ENCODE results near the gene PTPN9.

Gene PTPN9

GRCh38 chr15:75428152-75428551, 151.0 kb downstream of the PTPN9 start:
- Histone ChIP-seq H3K27ac (ENCODE audit: low read depth, low read length) (no peak overlapping the region), H3K9me3 (ENCODE audit: low read length) (no peaks in the 10 kb centered on the region), H3K4me3 (ENCODE audit: low read depth in 1 of 2, low read length in 2 of 2) (no peak overlapping the region), H3K36me3 (ENCODE audit: insufficient read depth, low read length) (peaks cover 30% of the 10 kb centered on the region), H3K9ac (ENCODE audit: low read length) (no peak overlapping the region), H3K4me1 (ENCODE audit: insufficient read depth, low read length) (no peaks in the 10 kb centered on the region), H3K27me3 (ENCODE audit: control insufficient read depth in 1 of 2, insufficient read depth in 2 of 2, low read length in 2 of 2) (no peaks in the 10 kb centered on the region)

DNA sequence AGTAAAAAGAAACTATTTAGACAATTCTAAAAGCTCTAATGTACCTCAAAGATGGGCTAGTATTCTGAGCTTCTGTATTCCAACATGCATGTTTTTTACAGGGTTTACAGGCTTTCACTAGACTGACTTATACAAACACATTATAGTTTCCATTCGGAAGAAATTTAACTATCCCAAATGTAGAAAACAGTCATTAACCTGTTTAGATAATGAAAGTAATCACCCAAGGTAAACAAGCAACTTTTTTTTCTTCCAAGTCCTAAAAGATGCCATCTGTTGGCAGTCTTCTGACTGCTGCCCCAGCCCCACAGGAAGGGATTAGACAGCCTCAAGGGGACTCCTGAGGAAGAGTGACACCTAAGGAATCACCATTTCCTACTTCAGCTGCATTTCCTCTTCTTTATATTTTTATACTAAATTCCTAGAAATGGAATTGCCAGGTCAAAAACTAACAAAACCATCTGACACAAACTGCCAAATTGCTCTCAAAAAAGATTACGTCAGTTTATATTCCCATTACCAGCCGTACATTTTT, 153.1 kb downstream of the PTPN9 start:
- H3K4me1 ChIP-seq (ENCODE audit: insufficient read depth, low read length), result no peaks in the 10 kb centered on the region
- peaks cover 37% of the 10 kb centered on the region for H3K36me3 ChIP-seq (ENCODE audit: insufficient read depth, low read length)
- no peak overlapping the region for H3K27ac ChIP-seq (ENCODE audit: low read depth, low read length)
- no peak overlapping the region for H3K4me3 ChIP-seq (ENCODE audit: low read depth in 1 of 2, low read length in 2 of 2)
- no peaks in the 10 kb centered on the region for H3K9me3 ChIP-seq (ENCODE audit: low read length)
- H3K27me3 ChIP-seq (ENCODE audit: control insufficient read depth in 1 of 2, insufficient read depth in 2 of 2, low read length in 2 of 2), result no peaks in the 10 kb centered on the region
- no peak overlapping the region for H3K9ac ChIP-seq (ENCODE audit: low read length)

GRCh38 chr15:75422554-75422953, 156.6 kb downstream of the PTPN9 start:
- Histone ChIP-seq H3K36me3 (ENCODE audit: insufficient read depth, low read length) (peaks cover 21% of the 10 kb centered on the region), H3K27me3 (ENCODE audit: control insufficient read depth in 1 of 2, insufficient read depth in 2 of 2, low read length in 2 of 2) (no peaks in the 10 kb centered on the region), H3K4me3 (ENCODE audit: low read depth in 1 of 2, low read length in 2 of 2) (no peak overlapping the region), H3K9ac (ENCODE audit: low read length) (no peak overlapping the region), H3K4me1 (ENCODE audit: insufficient read depth, low read length) (no peaks in the 10 kb centered on the region), H3K9me3 (ENCODE audit: low read length) (no peaks in the 10 kb centered on the region), H3K27ac (ENCODE audit: low read depth, low read length) (no peak overlapping the region)

DNA sequence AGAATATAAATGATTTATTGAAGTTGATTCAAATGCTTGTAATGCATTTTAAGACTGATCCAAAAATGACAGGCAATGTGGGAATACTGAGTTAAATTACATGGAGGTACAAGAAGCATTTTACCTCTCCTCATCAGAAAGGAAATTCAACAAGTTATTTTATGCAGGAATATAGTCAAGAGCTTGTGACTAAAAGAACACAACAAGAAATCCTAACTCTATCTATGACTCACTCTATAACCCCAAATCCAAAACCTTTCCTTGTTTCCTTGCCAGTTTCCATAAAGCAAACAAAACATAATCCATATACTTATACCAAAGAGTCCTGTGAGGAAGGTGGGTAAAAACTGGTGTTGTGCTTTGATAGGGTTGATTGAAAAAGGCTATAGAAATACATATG, 158.4 kb downstream of the PTPN9 start:
- no peak overlapping the region for H3K27ac ChIP-seq (ENCODE audit: low read depth, low read length)
- H3K4me1 ChIP-seq (ENCODE audit: insufficient read depth, low read length), result no peaks in the 10 kb centered on the region
- H3K36me3 ChIP-seq (ENCODE audit: insufficient read depth, low read length), result peaks cover 13% of the 10 kb centered on the region

DNA sequence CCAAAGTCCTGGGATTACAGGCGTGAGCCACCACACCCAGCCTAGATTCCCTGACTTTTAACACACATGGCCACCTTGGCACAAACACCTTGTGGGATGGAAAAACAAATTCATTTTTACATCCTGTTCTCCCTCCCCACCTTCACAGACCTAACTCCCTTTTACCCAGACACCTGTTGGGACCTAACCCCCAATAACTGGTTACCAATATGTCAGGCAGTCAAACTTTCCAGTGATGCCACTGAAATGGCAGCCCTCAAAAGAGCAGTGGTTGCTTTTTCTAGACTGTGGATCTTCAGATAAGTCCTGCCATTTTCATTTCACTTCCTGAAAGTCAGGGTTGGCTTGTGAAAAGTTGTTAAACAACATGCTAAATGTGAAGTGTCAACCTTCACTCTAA, 162.5 kb downstream of the PTPN9 start:
- Histone ChIP-seq H3K27ac (ENCODE audit: low read depth, low read length) (no peak overlapping the region), H3K9me3 (ENCODE audit: low read length) (no peaks in the 10 kb centered on the region), H3K27me3 (ENCODE audit: control insufficient read depth in 1 of 2, insufficient read depth in 2 of 2, low read length in 2 of 2) (no peaks in the 10 kb centered on the region), H3K4me3 (ENCODE audit: low read depth in 1 of 2, low read length in 2 of 2) (no peak overlapping the region), H3K36me3 (ENCODE audit: insufficient read depth, low read length) (peaks cover 24% of the 10 kb centered on the region), H3K4me1 (ENCODE audit: insufficient read depth, low read length) (no peaks in the 10 kb centered on the region), H3K9ac (ENCODE audit: low read length) (no peak overlapping the region)

More for the DNA sequence above, 158.4 kb downstream of the PTPN9 start:
- H3K9me3 ChIP-seq (ENCODE audit: low read length), result no peaks in the 10 kb centered on the region
- no peak overlapping the region for H3K4me3 ChIP-seq (ENCODE audit: low read depth in 1 of 2, low read length in 2 of 2)
- H3K27me3 ChIP-seq (ENCODE audit: control insufficient read depth in 1 of 2, insufficient read depth in 2 of 2, low read length in 2 of 2), result no peaks in the 10 kb centered on the region
- no peak overlapping the region for H3K9ac ChIP-seq (ENCODE audit: low read length)

Data from muscle layer of colon (tissue), 2 donors.